Measurements from ENCODE around the gene MYH9.
"Not testable (repeated sequence)": the region's sequence is repeated elsewhere in the genome, so short reads cannot be mapped to it uniquely, and the experiment has no call there.

DNA sequence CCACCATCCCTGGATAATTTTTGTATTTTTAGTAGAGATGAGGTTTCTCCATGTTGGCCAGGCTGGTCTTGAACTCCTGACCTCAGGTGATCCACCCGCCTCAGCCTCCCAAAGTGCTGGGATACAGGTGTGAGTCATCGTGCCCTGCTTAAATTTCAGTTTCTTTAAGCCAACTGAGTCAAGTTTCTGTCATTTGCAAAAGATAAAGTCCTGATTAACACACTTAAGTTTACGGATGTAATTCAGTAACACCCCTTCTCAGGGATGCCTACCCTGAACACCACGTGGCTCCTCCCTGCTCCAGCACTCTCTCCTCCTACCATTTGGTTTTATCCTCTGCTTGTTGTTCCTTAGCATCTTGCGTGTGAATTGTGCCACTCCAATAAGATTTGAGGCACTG is 36.7 kb upstream of the MYH9 start:
- TF ChIP-seq, protein P1, sequence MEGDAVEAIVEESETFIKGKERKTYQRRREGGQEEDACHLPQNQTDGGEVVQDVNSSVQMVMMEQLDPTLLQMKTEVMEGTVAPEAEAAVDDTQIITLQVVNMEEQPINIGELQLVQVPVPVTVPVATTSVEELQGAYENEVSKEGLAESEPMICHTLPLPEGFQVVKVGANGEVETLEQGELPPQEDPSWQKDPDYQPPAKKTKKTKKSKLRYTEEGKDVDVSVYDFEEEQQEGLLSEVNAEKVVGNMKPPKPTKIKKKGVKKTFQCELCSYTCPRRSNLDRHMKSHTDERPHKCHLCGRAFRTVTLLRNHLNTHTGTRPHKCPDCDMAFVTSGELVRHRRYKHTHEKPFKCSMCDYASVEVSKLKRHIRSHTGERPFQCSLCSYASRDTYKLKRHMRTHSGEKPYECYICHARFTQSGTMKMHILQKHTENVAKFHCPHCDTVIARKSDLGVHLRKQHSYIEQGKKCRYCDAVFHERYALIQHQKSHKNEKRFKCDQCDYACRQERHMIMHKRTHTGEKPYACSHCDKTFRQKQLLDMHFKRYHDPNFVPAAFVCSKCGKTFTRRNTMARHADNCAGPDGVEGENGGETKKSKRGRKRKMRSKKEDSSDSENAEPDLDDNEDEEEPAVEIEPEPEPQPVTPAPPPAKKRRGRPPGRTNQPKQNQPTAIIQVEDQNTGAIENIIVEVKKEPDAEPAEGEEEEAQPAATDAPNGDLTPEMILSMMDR (conservative IDR thresholded peaks at IDR 0.05; ENCODE audit: low read depth, low read length) = not testable (repeated sequence)
- TF ChIP-seq EZH2 (IDR thresholded peaks at IDR 0.05; ENCODE audit: borderline replicate concordance, low read depth, low read length, poor library complexity, severe bottlenecking) = not testable (repeated sequence)

All from A673 (cell line).